WTC11 (cell line): Measurements from ENCODE around the gene NFATC2. TPM values are rescaled to one million over a fixed set of nuclear protein-coding genes. Genes with fewer than 3 reads are reported as not detected.

ENCODE experiments used
- ATAC-seq: fragments of 200-7000 bp; cut with Tn5 transposase; 2 replicates; pipeline ENCODE4 v1.10.0; 2021; ENCODE audit warnings: mild to moderate bottlenecking, moderate library complexity
- CTCF ChIA-PET: fragments of 300-600 bp; sonication (Branson Sonifier 250); formaldehyde crosslinking; loops from one replicate; lab custom pipeline; 2021; ENCODE audit warnings: antibody characterized with exemption; lab: Charles Lee
- POLR2A ChIA-PET: fragments of 350-600 bp; sonication (Branson Sonifier 250); formaldehyde crosslinking; loops from one replicate; lab custom pipeline; 2021; ENCODE audit warnings: antibody characterized with exemption; lab: Charles Lee
- DNase-seq: peaks from one replicate; pipeline ENCODE4 v3.0.0; 2021; ENCODE audit warnings: low spot score
- H3K27ac Mint-ChIP-seq: 2 replicates; pipeline ENCODE4 v1.8.0; 2021; ENCODE audit warnings: mixed read lengths
- H3K27me3 Mint-ChIP-seq: 2 replicates; pipeline ENCODE4 v1.8.0; 2021; ENCODE audit warnings: low read depth, mild to moderate bottlenecking, moderate library complexity, mixed read lengths
- H3K36me3 Mint-ChIP-seq: 2 replicates; pipeline ENCODE4 v1.8.0; 2021; ENCODE audit warnings: mixed read lengths
- H3K4me1 Mint-ChIP-seq: 2 replicates; pipeline ENCODE4 v1.8.0; 2022; ENCODE audit warnings: mixed read lengths
- H3K4me3 Mint-ChIP-seq: 2 replicates; pipeline ENCODE4 v1.8.0; 2021; ENCODE audit warnings: mild to moderate bottlenecking, moderate library complexity, mixed read lengths
- H3K9me3 Mint-ChIP-seq: 2 replicates; pipeline ENCODE4 v1.8.0; 2021; ENCODE audit warnings: mixed read lengths
- ELF4 ChIP-seq: sonication (generic); formaldehyde crosslinking; IDR thresholded peaks from 2 replicates; pipeline ENCODE4 v1.8.1; 2022; ENCODE audit warnings: low read depth, mild to moderate bottlenecking, moderate library complexity, missing genetic modification reagents
- FOXP1 ChIP-seq: sonication (generic); formaldehyde crosslinking; IDR thresholded peaks from 2 replicates; pipeline ENCODE4 v1.8.0; 2022; ENCODE audit warnings: missing genetic modification reagents, mild to moderate bottlenecking, moderate library complexity, borderline replicate concordance
- GRHL2 ChIP-seq: fragments of 250-450 bp; sonication (Bioruptor Pico); IDR thresholded peaks from 2 replicates; pipeline ENCODE4 v1.8.0; 2022; ENCODE audit warnings: mild to moderate bottlenecking, moderate library complexity; ENCODE audit not compliant: insufficient replicate concordance, severe bottlenecking
- IRF2 ChIP-seq: sonication (generic); formaldehyde crosslinking; IDR thresholded peaks from 2 replicates; pipeline ENCODE4 v1.8.0; 2022; ENCODE audit warnings: low read depth, missing genetic modification reagents, borderline replicate concordance
- NR1H2 ChIP-seq: sonication (generic); formaldehyde crosslinking; IDR thresholded peaks from 2 replicates; pipeline ENCODE4 v1.9.0; 2021; ENCODE audit warnings: mild to moderate bottlenecking, moderate library complexity, missing genetic modification reagents
- total RNA-seq: library from RNA; stranded (reverse); gene quantifications from 3 replicates; pipeline ENCODE4 v1.2.3, GENCODE V29; 2021
- TF ChIP-seq, protein P1 (sequence below): sonication (generic); formaldehyde crosslinking; IDR thresholded peaks from 2 replicates; pipeline ENCODE4 v1.8.1; 2023; ENCODE audit warnings: mild to moderate bottlenecking, missing genetic modification reagents, borderline replicate concordance
- TF ChIP-seq, protein P2 (sequence below): sonication (generic); formaldehyde crosslinking; IDR thresholded peaks from 2 replicates; pipeline ENCODE4 v1.8.0; 2023; ENCODE audit warnings: missing genetic modification reagents, mild to moderate bottlenecking, borderline replicate concordance
- TF ChIP-seq, protein P3 (sequence below): sonication (generic); formaldehyde crosslinking; IDR thresholded peaks from 2 replicates; pipeline ENCODE4 v1.8.0; 2022; ENCODE audit warnings: mild to moderate bottlenecking, missing genetic modification reagents
- TF ChIP-seq, protein P4 (sequence below): sonication (generic); formaldehyde crosslinking; conservative IDR thresholded peaks from 2 replicates; pipeline ENCODE4 v1.8.1; 2022; ENCODE audit warnings: mild to moderate bottlenecking, missing genetic modification reagents
- TF ChIP-seq, protein P5 (sequence below): fragments of 250-450 bp; sonication (Bioruptor Pico); IDR thresholded peaks from 2 replicates; pipeline ENCODE4 v1.9.0; 2021; ENCODE audit warnings: mild to moderate bottlenecking
- TF ChIP-seq, protein P6 (sequence below): sonication (generic); formaldehyde crosslinking; IDR thresholded peaks from 2 replicates; pipeline ENCODE4 v1.8.1; 2023; ENCODE audit warnings: mild to moderate bottlenecking, missing genetic modification reagents, moderate library complexity
- TF ChIP-seq, protein P7 (sequence below): sonication (generic); formaldehyde crosslinking; IDR thresholded peaks from 2 replicates; pipeline ENCODE4 v1.8.1; 2022; ENCODE audit warnings: missing genetic modification reagents, borderline replicate concordance

NFATC2 gene
- total RNA-seq, 1 experiment from 2014 or later: 1.7 TPM

DNA sequence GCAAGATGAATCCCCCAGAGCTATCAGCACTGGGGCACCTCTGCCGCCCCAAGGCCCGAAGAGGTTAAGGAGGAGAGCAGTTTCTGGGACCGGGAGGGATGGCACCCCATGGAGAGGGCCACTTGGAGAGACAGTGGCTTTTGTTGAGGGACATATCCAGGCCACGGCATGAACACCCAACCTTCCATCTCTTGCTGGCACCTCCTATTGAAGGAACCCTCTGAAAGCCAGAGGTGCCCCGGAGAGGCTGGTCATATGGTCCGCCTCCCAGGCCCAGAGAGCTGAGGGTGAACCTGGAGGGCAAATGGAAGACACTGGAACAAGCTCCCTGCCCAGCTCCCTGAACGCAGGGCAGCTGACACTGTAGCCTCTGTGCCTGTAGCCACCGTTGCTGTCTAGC, 167.0 kb downstream of the NFATC2 start:
- Mint-ChIP-seq H3K27me3 (no peaks in the 10 kb centered on the region), H3K4me3 (no peak overlapping the region), H3K27ac (peak overlapping the region; percentile 5; the same call in 1 of the 2 replicates), H3K36me3 (no peaks in the 10 kb centered on the region), H3K9me3 (no peaks in the 10 kb centered on the region), H3K4me1 (peaks cover 15% of the 10 kb centered on the region)
- no peak for TF ChIP-seq IRF2 (CRISPR knock-in tag)
- TF ChIP-seq, protein P1, sequence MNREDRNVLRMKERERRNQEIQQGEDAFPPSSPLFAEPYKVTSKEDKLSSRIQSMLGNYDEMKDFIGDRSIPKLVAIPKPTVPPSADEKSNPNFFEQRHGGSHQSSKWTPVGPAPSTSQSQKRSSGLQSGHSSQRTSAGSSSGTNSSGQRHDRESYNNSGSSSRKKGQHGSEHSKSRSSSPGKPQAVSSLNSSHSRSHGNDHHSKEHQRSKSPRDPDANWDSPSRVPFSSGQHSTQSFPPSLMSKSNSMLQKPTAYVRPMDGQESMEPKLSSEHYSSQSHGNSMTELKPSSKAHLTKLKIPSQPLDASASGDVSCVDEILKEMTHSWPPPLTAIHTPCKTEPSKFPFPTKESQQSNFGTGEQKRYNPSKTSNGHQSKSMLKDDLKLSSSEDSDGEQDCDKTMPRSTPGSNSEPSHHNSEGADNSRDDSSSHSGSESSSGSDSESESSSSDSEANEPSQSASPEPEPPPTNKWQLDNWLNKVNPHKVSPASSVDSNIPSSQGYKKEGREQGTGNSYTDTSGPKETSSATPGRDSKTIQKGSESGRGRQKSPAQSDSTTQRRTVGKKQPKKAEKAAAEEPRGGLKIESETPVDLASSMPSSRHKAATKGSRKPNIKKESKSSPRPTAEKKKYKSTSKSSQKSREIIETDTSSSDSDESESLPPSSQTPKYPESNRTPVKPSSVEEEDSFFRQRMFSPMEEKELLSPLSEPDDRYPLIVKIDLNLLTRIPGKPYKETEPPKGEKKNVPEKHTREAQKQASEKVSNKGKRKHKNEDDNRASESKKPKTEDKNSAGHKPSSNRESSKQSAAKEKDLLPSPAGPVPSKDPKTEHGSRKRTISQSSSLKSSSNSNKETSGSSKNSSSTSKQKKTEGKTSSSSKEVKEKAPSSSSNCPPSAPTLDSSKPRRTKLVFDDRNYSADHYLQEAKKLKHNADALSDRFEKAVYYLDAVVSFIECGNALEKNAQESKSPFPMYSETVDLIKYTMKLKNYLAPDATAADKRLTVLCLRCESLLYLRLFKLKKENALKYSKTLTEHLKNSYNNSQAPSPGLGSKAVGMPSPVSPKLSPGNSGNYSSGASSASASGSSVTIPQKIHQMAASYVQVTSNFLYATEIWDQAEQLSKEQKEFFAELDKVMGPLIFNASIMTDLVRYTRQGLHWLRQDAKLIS (CRISPR knock-in tag): no peak
- TF ChIP-seq, protein P2, sequence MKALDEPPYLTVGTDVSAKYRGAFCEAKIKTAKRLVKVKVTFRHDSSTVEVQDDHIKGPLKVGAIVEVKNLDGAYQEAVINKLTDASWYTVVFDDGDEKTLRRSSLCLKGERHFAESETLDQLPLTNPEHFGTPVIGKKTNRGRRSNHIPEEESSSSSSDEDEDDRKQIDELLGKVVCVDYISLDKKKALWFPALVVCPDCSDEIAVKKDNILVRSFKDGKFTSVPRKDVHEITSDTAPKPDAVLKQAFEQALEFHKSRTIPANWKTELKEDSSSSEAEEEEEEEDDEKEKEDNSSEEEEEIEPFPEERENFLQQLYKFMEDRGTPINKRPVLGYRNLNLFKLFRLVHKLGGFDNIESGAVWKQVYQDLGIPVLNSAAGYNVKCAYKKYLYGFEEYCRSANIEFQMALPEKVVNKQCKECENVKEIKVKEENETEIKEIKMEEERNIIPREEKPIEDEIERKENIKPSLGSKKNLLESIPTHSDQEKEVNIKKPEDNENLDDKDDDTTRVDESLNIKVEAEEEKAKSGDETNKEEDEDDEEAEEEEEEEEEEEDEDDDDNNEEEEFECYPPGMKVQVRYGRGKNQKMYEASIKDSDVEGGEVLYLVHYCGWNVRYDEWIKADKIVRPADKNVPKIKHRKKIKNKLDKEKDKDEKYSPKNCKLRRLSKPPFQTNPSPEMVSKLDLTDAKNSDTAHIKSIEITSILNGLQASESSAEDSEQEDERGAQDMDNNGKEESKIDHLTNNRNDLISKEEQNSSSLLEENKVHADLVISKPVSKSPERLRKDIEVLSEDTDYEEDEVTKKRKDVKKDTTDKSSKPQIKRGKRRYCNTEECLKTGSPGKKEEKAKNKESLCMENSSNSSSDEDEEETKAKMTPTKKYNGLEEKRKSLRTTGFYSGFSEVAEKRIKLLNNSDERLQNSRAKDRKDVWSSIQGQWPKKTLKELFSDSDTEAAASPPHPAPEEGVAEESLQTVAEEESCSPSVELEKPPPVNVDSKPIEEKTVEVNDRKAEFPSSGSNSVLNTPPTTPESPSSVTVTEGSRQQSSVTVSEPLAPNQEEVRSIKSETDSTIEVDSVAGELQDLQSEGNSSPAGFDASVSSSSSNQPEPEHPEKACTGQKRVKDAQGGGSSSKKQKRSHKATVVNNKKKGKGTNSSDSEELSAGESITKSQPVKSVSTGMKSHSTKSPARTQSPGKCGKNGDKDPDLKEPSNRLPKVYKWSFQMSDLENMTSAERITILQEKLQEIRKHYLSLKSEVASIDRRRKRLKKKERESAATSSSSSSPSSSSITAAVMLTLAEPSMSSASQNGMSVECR: no peak
- no peak for TF ChIP-seq GRHL2 (CRISPR knock-in tag)
- TF ChIP-seq, protein P3, sequence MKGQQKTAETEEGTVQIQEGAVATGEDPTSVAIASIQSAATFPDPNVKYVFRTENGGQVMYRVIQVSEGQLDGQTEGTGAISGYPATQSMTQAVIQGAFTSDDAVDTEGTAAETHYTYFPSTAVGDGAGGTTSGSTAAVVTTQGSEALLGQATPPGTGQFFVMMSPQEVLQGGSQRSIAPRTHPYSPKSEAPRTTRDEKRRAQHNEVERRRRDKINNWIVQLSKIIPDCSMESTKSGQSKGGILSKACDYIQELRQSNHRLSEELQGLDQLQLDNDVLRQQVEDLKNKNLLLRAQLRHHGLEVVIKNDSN (CRISPR knock-in tag): no peak
- no peak for TF ChIP-seq FOXP1 (CRISPR knock-in tag)
- no peak for TF ChIP-seq ELF4 (CRISPR knock-in tag)
- TF ChIP-seq, protein P4, sequence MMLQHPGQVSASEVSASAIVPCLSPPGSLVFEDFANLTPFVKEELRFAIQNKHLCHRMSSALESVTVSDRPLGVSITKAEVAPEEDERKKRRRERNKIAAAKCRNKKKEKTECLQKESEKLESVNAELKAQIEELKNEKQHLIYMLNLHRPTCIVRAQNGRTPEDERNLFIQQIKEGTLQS (CRISPR knock-in tag): no peak
- ATAC-seq (no peak), DNase-seq (no peak)
- ChIA-PET CTCF (interaction anchor here (0.5 to 1.7 kb wide), 4 partner anchors 10 to 384 kb away, joined by 3 to 6 read pairs (median 3); no protein-coding TSS in a partner anchor), POLR2A (no interaction called here)

DNA sequence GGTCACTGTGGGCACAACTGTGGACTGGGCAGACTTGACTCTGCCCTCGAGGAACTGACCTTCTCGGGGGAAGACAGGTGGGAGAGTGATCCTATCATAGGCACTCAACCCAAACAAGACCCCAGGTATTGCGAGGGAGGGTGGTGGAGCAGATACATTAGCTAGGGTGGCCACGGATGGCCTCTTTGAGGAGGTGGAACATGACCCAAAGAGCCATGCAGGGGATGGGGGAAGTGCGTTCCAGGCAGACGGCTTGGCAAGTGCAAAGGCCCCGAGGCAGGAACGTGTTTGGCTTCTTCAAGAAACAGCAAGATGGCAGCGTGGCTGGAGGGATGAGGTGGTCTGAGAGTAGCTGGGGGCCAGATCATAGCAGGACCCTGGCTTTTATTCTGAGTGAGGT, 167.6 kb downstream of the NFATC2 start:
- ATAC-seq: no peak
- Mint-ChIP-seq H3K36me3 (no peaks in the 10 kb centered on the region), H3K27me3 (no peaks in the 10 kb centered on the region), H3K4me3 (no peak overlapping the region), H3K27ac (peak overlapping the region; percentile 5; the same call in 1 of the 2 replicates), H3K9me3 (no peaks in the 10 kb centered on the region)
- ChIA-PET POLR2A (no interaction called here), CTCF (interaction anchor here (1.0 to 1.7 kb wide), 2 partner anchors 11 to 220 kb away, joined by 3 to 6 read pairs; no protein-coding TSS in a partner anchor)
- DNase-seq: no peak
- TF ChIP-seq, protein P5, sequence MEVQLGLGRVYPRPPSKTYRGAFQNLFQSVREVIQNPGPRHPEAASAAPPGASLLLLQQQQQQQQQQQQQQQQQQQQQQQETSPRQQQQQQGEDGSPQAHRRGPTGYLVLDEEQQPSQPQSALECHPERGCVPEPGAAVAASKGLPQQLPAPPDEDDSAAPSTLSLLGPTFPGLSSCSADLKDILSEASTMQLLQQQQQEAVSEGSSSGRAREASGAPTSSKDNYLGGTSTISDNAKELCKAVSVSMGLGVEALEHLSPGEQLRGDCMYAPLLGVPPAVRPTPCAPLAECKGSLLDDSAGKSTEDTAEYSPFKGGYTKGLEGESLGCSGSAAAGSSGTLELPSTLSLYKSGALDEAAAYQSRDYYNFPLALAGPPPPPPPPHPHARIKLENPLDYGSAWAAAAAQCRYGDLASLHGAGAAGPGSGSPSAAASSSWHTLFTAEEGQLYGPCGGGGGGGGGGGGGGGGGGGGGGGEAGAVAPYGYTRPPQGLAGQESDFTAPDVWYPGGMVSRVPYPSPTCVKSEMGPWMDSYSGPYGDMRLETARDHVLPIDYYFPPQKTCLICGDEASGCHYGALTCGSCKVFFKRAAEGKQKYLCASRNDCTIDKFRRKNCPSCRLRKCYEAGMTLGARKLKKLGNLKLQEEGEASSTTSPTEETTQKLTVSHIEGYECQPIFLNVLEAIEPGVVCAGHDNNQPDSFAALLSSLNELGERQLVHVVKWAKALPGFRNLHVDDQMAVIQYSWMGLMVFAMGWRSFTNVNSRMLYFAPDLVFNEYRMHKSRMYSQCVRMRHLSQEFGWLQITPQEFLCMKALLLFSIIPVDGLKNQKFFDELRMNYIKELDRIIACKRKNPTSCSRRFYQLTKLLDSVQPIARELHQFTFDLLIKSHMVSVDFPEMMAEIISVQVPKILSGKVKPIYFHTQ (CRISPR knock-in tag): no peak
- TF ChIP-seq, protein P6, sequence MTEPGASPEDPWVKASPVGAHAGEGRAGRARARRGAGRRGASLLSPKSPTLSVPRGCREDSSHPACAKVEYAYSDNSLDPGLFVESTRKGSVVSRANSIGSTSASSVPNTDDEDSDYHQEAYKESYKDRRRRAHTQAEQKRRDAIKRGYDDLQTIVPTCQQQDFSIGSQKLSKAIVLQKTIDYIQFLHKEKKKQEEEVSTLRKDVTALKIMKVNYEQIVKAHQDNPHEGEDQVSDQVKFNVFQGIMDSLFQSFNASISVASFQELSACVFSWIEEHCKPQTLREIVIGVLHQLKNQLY (CRISPR knock-in tag): no peak
- no peak for TF ChIP-seq NR1H2 (CRISPR knock-in tag)
- TF ChIP-seq, protein P7, sequence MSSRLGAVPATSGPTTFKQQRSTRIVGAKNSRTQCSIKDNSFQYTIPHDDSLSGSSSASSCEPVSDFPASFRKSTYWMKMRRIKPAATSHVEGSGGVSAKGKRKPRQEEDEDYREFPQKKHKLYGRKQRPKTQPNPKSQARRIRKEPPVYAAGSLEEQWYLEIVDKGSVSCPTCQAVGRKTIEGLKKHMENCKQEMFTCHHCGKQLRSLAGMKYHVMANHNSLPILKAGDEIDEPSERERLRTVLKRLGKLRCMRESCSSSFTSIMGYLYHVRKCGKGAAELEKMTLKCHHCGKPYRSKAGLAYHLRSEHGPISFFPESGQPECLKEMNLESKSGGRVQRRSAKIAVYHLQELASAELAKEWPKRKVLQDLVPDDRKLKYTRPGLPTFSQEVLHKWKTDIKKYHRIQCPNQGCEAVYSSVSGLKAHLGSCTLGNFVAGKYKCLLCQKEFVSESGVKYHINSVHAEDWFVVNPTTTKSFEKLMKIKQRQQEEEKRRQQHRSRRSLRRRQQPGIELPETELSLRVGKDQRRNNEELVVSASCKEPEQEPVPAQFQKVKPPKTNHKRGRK: no peak
- TF ChIP-seq, all 79 proteins: peak for 0
- H3K4me1 Mint-ChIP-seq: peaks cover 12% of the 10 kb centered on the region
